IMR-90 (cell line): ENCODE data around the gene NT5C1A. TPM values are rescaled to one million over a fixed set of nuclear protein-coding genes. Genes with fewer than 3 reads are reported as not detected.

ENCODE experiments used
- ATAC-seq: fragments of 200-7000 bp; cut with Tn5 transposase; 2 replicates; pipeline ENCODE4 v1.9.1; 2020; ENCODE audit warnings: low read depth, mild to moderate bottlenecking, moderate library complexity
- BruUV-seq: library from RNA; stranded (reverse); fragments of 400-500 nt; replicated peaks from 2 replicates; lab custom pipeline; 2021; lab: Mats Ljungman, UMichigan
- CTCF ChIA-PET: fragments of 300-600 bp; formaldehyde crosslinking; extraction: SDS; loops from one replicate; lab custom pipeline; 2021; ENCODE audit warnings: antibody characterized with exemption; lab: Yijun Ruan, JAX
- POLR2A ChIA-PET: fragments of 300-600 bp; sonication (Branson Sonifier 250); formaldehyde crosslinking; loops from one replicate; lab custom pipeline; 2022; ENCODE audit warnings: antibody characterized with exemption; ENCODE audit not compliant: unreplicated experiment; lab: Charles Lee
- DNase-seq: peaks from one replicate; pipeline ENCODE4 v3.0.0; 2013
- H2AFZ ChIP-seq: replicated peaks from 2 replicates; pipeline ENCODE3; 2013; ENCODE audit warnings: low read length, mild to moderate bottlenecking; ENCODE audit not compliant: poor library complexity
- H2AK5ac ChIP-seq: 2 replicates; pipeline ENCODE4 v1.6.1; 2013; ENCODE audit warnings: low read depth, low read length, inconsistent platforms
- H2AK9ac ChIP-seq: replicated peaks from 2 replicates; pipeline ENCODE3; 2013; ENCODE audit warnings: mild to moderate bottlenecking, low read depth, low read length, moderate library complexity; ENCODE audit not compliant: poor library complexity
- H2BK120ac ChIP-seq: 2 replicates; pipeline ENCODE4 v1.6.1; 2013; ENCODE audit warnings: low read depth, low read length, inconsistent platforms
- H2BK15ac ChIP-seq: 3 replicates; pipeline ENCODE4 v1.6.1; 2013; ENCODE audit warnings: low read depth, low read length, inconsistent platforms
- H2BK20ac ChIP-seq: 2 replicates; pipeline ENCODE4 v1.6.1; 2013; ENCODE audit warnings: low read depth, mild to moderate bottlenecking, inconsistent platforms, low read length, moderate library complexity
- H2BK5ac ChIP-seq: 2 replicates; pipeline ENCODE4 v1.6.1; 2013; ENCODE audit warnings: mild to moderate bottlenecking, low read depth, low read length, inconsistent platforms; ENCODE audit not compliant: poor library complexity, severe bottlenecking
- H3K14ac ChIP-seq: replicated peaks from 2 replicates; pipeline ENCODE4 v1.6.1; 2013; ENCODE audit warnings: low read depth, low read length, inconsistent platforms
- H3K18ac ChIP-seq: 2 replicates; pipeline ENCODE4 v1.6.1; 2013; ENCODE audit warnings: low read depth, low read length, control low read depth
- H3K23ac ChIP-seq: 2 replicates; pipeline ENCODE4 v1.6.1; 2013; ENCODE audit warnings: low read depth, low read length, inconsistent platforms
- H3K27ac ChIP-seq: 2 replicates; pipeline ENCODE4 v1.5.1; 2013; ENCODE audit warnings: mild to moderate bottlenecking, control low read depth, low read length; ENCODE audit not compliant: insufficient read depth
- H3K27me3 ChIP-seq: 2 replicates; pipeline ENCODE4 v1.6.1; 2013; ENCODE audit warnings: low read length; ENCODE audit not compliant: control insufficient read depth, insufficient read depth
- H3K36me3 ChIP-seq: 2 replicates; pipeline ENCODE4 v1.6.1; 2013; ENCODE audit warnings: low read length, mixed read lengths; ENCODE audit not compliant: control insufficient read depth, insufficient read depth
- H3K4ac ChIP-seq: 2 replicates; pipeline ENCODE4 v1.6.1; 2013; ENCODE audit warnings: low read depth, low read length, inconsistent platforms
- H3K4me1 ChIP-seq: 2 replicates; pipeline ENCODE4 v1.6.1; 2013; ENCODE audit warnings: low read length, mixed read lengths; ENCODE audit not compliant: control insufficient read depth, insufficient read depth
- H3K4me2 ChIP-seq: 2 replicates; pipeline ENCODE4 v1.6.1; 2013; ENCODE audit warnings: low read depth, mild to moderate bottlenecking, control low read depth, low read length, moderate library complexity
- H3K4me3 ChIP-seq: 2 replicates; pipeline ENCODE4 v1.5.1; 2013; ENCODE audit warnings: low read depth, mild to moderate bottlenecking, control low read depth, low read length, moderate library complexity; ENCODE audit not compliant: insufficient read depth
- H3K56ac ChIP-seq: 2 replicates; pipeline ENCODE4 v1.6.1; 2013; ENCODE audit warnings: low read length, inconsistent platforms; ENCODE audit not compliant: insufficient read depth; ENCODE audit errors: extremely low read depth
- H3K79me1 ChIP-seq, 2 experiments: 2 replicates each; pipeline ENCODE4 v1.6.1; 2013; ENCODE audit warnings: low read length in 2 of 2, inconsistent platforms in 1 of 2, low read depth in 1 of 2
- H3K9ac ChIP-seq: 2 replicates; pipeline ENCODE4 v1.6.1; 2013; ENCODE audit warnings: low read depth, low read length, control low read depth
- H3K9me1 ChIP-seq: 2 replicates; pipeline ENCODE4 v1.6.1; 2013; ENCODE audit warnings: low read length, inconsistent platforms; ENCODE audit not compliant: insufficient read depth
- H3K9me3 ChIP-seq: 2 replicates; pipeline ENCODE4 v1.6.1; 2013; ENCODE audit warnings: low read length; ENCODE audit not compliant: control insufficient read depth, insufficient read depth
- H4K20me1 ChIP-seq: 2 replicates; pipeline ENCODE4 v1.6.1; 2013; ENCODE audit warnings: low read length, inconsistent platforms; ENCODE audit not compliant: insufficient read depth
- H4K5ac ChIP-seq: 2 replicates; pipeline ENCODE4 v1.6.1; 2013; ENCODE audit warnings: mild to moderate bottlenecking, low read depth, low read length, control low read depth
- H4K8ac ChIP-seq, 2 experiments: 2 replicates each; pipeline ENCODE4 v1.6.1; 2013; ENCODE audit warnings: low read depth in 2 of 2, low read length in 2 of 2, control low read depth in 1 of 2, inconsistent platforms in 1 of 2
- H4K91ac ChIP-seq: 2 replicates; pipeline ENCODE4 v1.6.1; 2013; ENCODE audit warnings: low read depth, low read length, inconsistent platforms; ENCODE audit not compliant: insufficient read depth
- BHLHE40 ChIP-seq: fragments of 150-350 bp; IDR thresholded peaks from 2 replicates; pipeline ENCODE4 v1.6.1; 2016; ENCODE audit warnings: mild to moderate bottlenecking, low read depth, low read length
- CEBPB ChIP-seq: IDR thresholded peaks from 2 replicates; pipeline ENCODE4 v1.6.1; 2012; ENCODE audit warnings: low read depth, low read length, improper control_type of control experiment
- CHD1 ChIP-seq: IDR thresholded peaks from 2 replicates; pipeline ENCODE4 v1.6.1; 2012; ENCODE audit warnings: low read depth, low read length, improper control_type of control experiment
- MAFK ChIP-seq: IDR thresholded peaks from 2 replicates; pipeline ENCODE4 v1.6.1; 2012; ENCODE audit warnings: low read depth, low read length, improper control_type of control experiment
- MAZ ChIP-seq: IDR thresholded peaks from 2 replicates; pipeline ENCODE4 v1.6.1; 2012; ENCODE audit warnings: low read depth, mild to moderate bottlenecking, low read length, improper control_type of control experiment, moderate library complexity, borderline replicate concordance
- NFE2L2 ChIP-seq: fragments of 150-350 bp; IDR thresholded peaks from 2 replicates; pipeline ENCODE4 v1.6.1; 2016; ENCODE audit warnings: low read depth, mild to moderate bottlenecking, low read length
- RAD21 ChIP-seq: IDR thresholded peaks from 2 replicates; pipeline ENCODE4 v1.6.1; 2012; ENCODE audit warnings: low read length, improper control_type of control experiment
- RCOR1 ChIP-seq: IDR thresholded peaks from 2 replicates; pipeline ENCODE4 v1.6.1; 2012; ENCODE audit warnings: mild to moderate bottlenecking, low read length, improper control_type of control experiment; ENCODE audit not compliant: insufficient replicate concordance
- WGBS, 2 experiments: methylation state at CpG; one replicate each; pipeline versions ENCODE4 v1.1.5 to v1.1.7; 2013; ENCODE audit warnings: missing lambda C conversion rate in 2 of 2; ENCODE audit not compliant: insufficient read length in 1 of 2; ENCODE audit errors: extremely low coverage in 2 of 2; 5-methylcytosine and 5-hydroxymethylcytosine counted together
- dilution Hi-C: fragments of 300-500 bp; cut with HindIII; formaldehyde crosslinking; loops from one replicate; pipeline ENCODE4 v1.14.3; 2018; ENCODE audit warnings: low sequenced_read_pairs; ENCODE audit not compliant: unreplicated experiment
- in situ Hi-C: fragments of 300-500 bp; cut with MboI; formaldehyde crosslinking; loops from 3 replicates; pipeline ENCODE4 v1.14.3; 2019; ENCODE audit warnings: low sequenced_read_pairs, inconsistent platforms, mixed read lengths
- intact Hi-C: fragments of 100-400 bp; cut with micrococcal nuclease; formaldehyde crosslinking; loops from 2 replicates; pipeline ENCODE4 v1.10.0; 2022
- polyA plus RNA-seq, 3 experiments: library from polyadenylated mRNA; depleted of rRNA; stranded (reverse); fragments of >200 nt; gene quantifications; 2 replicates each; pipeline ENCODE4 v1.2.3, GENCODE V29; 2012; ENCODE audit warnings: low replicate concordance in 1 of 3
- total RNA-seq: library from RNA; depleted of rRNA; stranded (reverse); fragments of >200 nt; gene quantifications from 2 replicates; pipeline ENCODE4 v1.2.3, GENCODE V29; 2012
- TF ChIP-seq, protein P1 (sequence below): conservative IDR thresholded peaks from 2 replicates; pipeline ENCODE4 v1.5.1; 2012; ENCODE audit warnings: mild to moderate bottlenecking, low read depth, low read length, improper control_type of control experiment

NT5C1A gene
- total and polyA plus RNA-seq, 2 of the 4 experiments (the other 2 are of a cell fraction): not detected

DNA sequence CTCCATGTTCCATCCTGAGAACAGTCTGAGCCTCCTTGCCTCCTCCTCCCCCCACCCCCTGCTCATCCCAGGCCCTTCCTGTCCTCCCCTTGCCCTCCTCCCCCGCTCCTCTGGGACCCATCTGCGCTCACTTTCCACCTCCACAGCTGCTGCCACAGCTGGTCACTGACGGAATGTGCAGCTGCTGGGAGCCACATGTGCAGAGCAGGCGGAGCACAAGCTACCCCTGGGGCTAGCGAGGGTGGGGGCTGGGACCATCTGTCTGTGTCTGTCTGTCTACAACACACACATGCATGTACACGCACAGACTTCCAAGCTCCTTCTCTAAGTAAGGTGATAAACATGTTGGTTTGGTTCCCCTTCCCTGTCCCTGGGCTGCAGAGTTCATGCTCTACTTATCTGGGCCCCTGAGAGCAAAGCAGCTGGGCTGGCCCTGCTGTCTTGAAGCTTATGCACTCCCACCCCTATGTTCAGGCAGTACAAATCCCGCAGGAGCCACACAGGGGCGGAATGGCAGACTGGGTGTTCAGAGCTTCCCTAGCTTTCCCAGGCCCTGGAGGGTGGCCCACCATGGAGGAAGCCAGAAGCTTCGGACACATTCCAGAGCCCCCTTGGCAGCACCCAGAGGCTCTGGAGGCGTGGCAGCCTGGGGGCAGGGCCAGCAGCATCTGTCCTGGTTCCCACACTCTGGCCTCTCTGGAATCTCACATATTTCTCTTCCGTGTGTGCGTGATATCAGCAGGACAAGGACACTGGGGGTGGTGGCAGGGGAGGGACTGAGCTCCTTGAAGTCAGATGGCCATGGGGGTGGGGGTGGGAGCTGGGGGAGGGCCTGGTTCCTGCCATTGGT, 25.4 kb downstream of the NT5C1A start:
- H4K8ac ChIP-seq: peak overlapping the region in 1 of 2 experiments; percentile 61; a peak in 1 of 4 replicates
- BruUV-seq: no TSS peak
- no peak overlapping the region for H3K4me3 ChIP-seq
- TF ChIP-seq CHD1: no peak
- no peak for TF ChIP-seq BHLHE40
- no peak for TF ChIP-seq RAD21
- TF ChIP-seq MAFK: no peak
- TF ChIP-seq RCOR1: no peak
- TF ChIP-seq MAZ: no peak; the same call in 1 of the 2 replicates
- TF ChIP-seq NFE2L2: no peak
- TF ChIP-seq, protein P1, sequence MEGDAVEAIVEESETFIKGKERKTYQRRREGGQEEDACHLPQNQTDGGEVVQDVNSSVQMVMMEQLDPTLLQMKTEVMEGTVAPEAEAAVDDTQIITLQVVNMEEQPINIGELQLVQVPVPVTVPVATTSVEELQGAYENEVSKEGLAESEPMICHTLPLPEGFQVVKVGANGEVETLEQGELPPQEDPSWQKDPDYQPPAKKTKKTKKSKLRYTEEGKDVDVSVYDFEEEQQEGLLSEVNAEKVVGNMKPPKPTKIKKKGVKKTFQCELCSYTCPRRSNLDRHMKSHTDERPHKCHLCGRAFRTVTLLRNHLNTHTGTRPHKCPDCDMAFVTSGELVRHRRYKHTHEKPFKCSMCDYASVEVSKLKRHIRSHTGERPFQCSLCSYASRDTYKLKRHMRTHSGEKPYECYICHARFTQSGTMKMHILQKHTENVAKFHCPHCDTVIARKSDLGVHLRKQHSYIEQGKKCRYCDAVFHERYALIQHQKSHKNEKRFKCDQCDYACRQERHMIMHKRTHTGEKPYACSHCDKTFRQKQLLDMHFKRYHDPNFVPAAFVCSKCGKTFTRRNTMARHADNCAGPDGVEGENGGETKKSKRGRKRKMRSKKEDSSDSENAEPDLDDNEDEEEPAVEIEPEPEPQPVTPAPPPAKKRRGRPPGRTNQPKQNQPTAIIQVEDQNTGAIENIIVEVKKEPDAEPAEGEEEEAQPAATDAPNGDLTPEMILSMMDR: no peak
- no peak for TF ChIP-seq CEBPB
- peak overlapping the region; percentile 56; the same call in 1 of the 2 replicates for H2BK120ac ChIP-seq
- H3K9me3 ChIP-seq: no peaks in the 10 kb centered on the region
- peak overlapping the region; percentile 76 for H2AFZ ChIP-seq
- ATAC-seq (peak; percentile 84), DNase-seq (peak; percentile 79)
- H3K4ac ChIP-seq: peak overlapping the region; percentile 58; the same call in 1 of the 2 replicates
- ChIA-PET POLR2A (no interaction called here), CTCF (interaction anchor here (0.9 to 1.8 kb wide), 4 partner anchors 9 to 40 kb away, joined by 3 to 15 read pairs (median 4); no protein-coding TSS in a partner anchor)
- no peak overlapping the region for H3K9ac ChIP-seq
- no peak overlapping the region for H3K56ac ChIP-seq
- no peak overlapping the region; the same call in 1 of the 2 replicates for H2AK5ac ChIP-seq
- 0 out of 2 replicates have a peak overlapping the region, but pooled peaks have one; percentile 29 for H2BK20ac ChIP-seq
- peak overlapping the region; percentile 17; the same call in 1 of the 2 replicates for H4K91ac ChIP-seq
- WGBS, 2 experiments: 17% methylated on average over 1 of the region's 12 CpGs; no CpG with 5 or more reads in 1 of the 2 experiments
- H4K20me1 ChIP-seq: no peaks in the 10 kb centered on the region
- H3K36me3 ChIP-seq: no peaks in the 10 kb centered on the region
- 0 out of 2 replicates have a peak, but pooled peaks cover 7% of the 10 kb centered on the region for H3K9me1 ChIP-seq
- H2BK5ac ChIP-seq: no peak overlapping the region
- no peak overlapping the region for H3K23ac ChIP-seq
- peaks cover 2% of the 10 kb centered on the region; the same call in 1 of the 2 replicates for H3K27me3 ChIP-seq
- peaks cover 13% of the 10 kb centered on the region for H3K4me1 ChIP-seq
- H3K18ac ChIP-seq: no peak overlapping the region
- peak overlapping the region; percentile 3; the same call in 1 of the 2 replicates for H3K4me2 ChIP-seq
- H4K5ac ChIP-seq: no peak overlapping the region; the same call in 1 of the 2 replicates
- no peak overlapping the region for H2BK15ac ChIP-seq
- H3K14ac ChIP-seq: peak overlapping the region; percentile 77; the same call in 1 of the 2 replicates
- dilution Hi-C loops: no loop called here
- intact Hi-C loops: no loop called here
- in situ Hi-C loops: no loop called here
- peak overlapping the region; percentile 53 for H2AK9ac ChIP-seq
- H3K79me1 ChIP-seq: no peaks in the 10 kb centered on the region
- peak overlapping the region; percentile 1; the same call in 1 of the 2 replicates for H3K27ac ChIP-seq
